ENCODE data around the gene UACA. TPM values are rescaled to one million over a fixed set of nuclear protein-coding genes. Genes with fewer than 3 reads are reported as not detected.
"Not testable (repeated sequence)": the region's sequence is repeated elsewhere in the genome, so short reads cannot be mapped to it uniquely, and the experiment has no call there.

UACA gene
- total RNA-seq, 1 donor from 2014 or later, result 48.0 TPM

DNA sequence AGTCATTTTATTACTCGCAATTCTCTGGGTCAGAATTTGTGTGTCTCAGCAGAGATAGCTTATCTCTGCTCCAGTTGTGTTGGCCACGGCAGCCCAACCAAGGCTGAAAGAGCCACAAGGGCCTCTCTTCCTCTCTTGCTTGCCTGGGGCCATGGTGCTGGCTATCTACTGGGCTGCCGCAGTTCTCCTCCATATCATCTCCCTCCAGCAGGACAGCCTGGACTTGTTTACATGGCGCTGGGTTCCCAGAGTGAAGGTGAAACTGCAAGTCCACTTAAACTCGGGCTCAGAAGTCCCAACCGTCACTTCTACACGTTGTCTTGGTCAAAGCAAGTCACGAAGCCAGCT lies 134.8 kb downstream of the UACA start:
- no peak for DNase-seq (ENCODE audit: low read depth)

- no peak for DNase-seq (ENCODE audit: low read depth)
Measured at GRCh38 chr15:70627734-70628548, 135.4 kb downstream of the UACA start.

GRCh38 chr15:70627322-70627721 lies 136.0 kb downstream of the UACA start:
- DNase-seq (ENCODE audit: low read depth), result no peak

GRCh38 chr15:70625438-70625837 lies 137.9 kb downstream of the UACA start:
- no peak for DNase-seq (ENCODE audit: low read depth)

GRCh38 chr15:70625011-70625410 lies 138.3 kb downstream of the UACA start:
- DNase-seq (ENCODE audit: low read depth), result no peak

- DNase-seq (ENCODE audit: low read depth), result no peak
Measured at GRCh38 chr15:70618929-70619328, 144.4 kb downstream of the UACA start.

DNA sequence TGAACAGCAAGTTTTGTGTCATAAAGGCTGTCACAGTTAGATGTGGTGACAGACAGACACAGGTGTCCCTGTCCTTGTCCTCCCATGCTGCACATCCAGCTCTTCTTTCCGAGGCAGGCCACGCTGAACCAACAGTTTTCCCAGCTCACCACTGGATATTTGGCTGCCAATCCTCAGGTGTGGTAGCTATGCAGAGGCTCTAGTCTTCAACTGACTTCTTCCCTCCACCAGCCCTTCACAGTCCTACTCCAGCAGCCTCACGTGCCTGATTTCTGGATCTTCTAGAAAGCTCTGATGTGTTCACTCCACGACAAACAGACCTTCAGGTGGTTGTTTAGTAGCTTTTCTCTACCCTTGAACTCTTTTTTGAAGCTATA lies 145.5 kb downstream of the UACA start:
- no peak for DNase-seq (ENCODE audit: low read depth)

DNA sequence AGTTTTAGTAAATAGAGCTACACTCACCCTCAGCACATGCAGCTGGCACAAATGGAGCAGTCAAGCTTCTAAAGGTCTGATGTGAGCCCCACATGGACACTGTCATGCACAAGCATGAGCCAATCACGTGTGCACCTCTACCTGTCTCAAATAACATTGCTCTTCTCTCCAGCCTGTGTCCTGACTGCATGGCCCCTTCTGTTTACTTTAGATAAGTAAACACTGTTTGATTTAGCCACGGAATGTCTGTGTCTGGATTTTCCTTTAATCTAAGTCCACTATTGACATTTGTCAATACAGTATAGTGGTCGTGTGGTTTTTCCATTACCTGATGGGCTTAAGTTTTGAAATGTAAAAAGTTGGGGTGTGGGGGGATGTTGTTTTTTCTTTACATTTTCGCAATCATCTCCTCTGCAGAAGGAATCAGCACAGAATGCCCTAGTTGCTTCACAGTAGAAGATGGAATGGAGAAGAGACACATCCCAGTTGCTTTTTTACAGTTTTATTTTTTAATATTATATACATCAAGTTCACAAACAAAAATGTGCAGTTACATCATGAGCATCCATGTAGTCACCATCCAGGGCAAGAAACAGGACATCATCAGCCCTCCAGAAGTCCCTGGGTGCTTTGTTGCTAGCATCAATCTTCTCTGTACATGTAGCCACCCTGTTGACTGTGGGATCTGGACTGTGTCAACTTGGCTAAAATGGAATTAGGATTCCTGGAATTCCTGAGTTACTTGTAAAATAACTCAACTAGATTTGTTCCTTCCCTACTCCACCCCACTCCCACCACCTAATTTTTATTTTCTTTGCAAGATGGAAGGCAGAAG lies 146.1 kb downstream of the UACA start:
- DNase-seq (ENCODE audit: low read depth), result peak; percentile 34

GRCh38 chr15:70616311-70616756 lies 147.0 kb downstream of the UACA start:
- DNase-seq (ENCODE audit: low read depth), result not testable (repeated sequence)

DNA sequence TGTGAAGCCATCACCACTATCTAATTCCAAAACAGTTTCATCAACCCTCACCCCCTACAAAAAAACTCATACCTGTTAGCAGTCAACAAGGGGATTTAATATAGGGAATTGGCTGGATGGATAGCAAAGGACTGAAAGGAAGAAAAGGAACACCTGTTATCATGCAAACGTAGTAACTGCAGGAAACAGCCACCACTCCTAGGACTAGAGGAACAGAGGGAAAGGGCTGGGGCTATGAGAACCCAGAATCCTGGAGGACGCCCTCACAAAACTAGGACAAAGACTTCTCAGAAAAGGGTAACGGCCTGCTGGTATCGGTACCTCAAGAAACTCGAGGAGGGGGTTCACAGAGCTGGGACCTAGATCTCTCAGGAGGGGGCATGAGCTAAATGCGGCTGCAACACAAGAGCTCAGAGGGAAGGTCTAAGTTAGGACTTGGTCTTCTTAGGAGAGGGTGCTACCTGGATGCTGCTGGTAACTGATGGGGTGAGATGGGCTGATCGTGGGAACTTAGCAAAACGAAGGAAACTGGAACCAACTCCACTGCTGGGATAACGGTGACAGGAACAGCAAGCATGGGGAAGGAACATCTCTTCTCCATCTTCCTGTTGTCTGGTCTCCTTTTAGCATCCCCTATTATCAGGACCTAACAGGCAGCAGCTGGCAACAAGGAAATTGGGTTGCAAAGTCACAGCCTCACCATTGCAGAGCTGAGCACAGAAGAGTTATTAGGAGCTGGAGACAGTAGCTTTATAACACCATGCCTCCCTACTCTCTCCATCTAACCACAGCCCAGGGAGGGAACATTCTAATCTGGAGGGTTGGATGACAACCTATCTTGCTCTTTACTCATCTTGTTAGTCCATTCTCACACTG lies 147.7 kb downstream of the UACA start:
- no peak for DNase-seq (ENCODE audit: low read depth)

- DNase-seq (ENCODE audit: low read depth), result no peak
Measured at GRCh38 chr15:70614221-70614620, 149.1 kb downstream of the UACA start.

DNA sequence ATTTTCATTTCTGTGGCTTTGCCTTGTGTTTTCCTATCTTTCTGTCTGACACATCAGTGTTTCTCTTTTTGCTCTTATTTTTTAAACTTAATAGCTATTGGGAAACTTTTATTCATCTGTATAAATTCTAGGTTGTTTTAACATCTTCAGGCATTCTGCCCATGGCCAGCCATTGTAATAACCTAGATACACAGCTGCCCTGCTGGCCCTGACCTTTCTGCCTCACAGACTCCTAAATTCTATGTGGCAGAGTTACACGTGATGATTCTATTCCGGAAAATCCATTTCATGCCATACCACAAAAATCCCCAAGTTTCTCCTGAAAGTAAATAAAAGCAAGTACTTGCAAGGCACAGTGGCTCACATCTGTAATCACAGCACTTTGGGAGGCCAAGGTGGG lies 150.1 kb downstream of the UACA start:
- peak; percentile 35 for DNase-seq (ENCODE audit: low read depth)

GRCh38 chr15:70611286-70611685 lies 152.1 kb downstream of the UACA start:
- no peak for DNase-seq (ENCODE audit: low read depth)

DNA sequence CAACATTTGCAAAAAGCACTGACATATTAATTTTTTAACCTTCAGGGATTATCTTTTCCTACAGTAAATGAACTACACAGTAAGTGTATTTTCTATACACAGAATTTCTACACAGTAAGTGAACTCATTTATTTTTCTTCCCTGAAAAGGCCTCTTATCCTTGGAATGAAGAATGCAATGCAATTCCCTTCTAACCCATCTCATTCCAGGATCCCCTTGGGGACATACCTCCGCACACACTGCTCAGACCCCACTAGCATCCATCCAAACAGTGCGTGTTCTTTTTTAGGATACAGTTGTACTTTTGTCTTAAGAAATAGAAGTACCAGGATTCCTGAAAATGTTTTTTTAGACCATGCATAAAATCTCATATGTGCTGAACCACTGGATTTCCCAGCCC lies 152.8 kb downstream of the UACA start:
- DNase-seq (ENCODE audit: low read depth), result no peak

DNA sequence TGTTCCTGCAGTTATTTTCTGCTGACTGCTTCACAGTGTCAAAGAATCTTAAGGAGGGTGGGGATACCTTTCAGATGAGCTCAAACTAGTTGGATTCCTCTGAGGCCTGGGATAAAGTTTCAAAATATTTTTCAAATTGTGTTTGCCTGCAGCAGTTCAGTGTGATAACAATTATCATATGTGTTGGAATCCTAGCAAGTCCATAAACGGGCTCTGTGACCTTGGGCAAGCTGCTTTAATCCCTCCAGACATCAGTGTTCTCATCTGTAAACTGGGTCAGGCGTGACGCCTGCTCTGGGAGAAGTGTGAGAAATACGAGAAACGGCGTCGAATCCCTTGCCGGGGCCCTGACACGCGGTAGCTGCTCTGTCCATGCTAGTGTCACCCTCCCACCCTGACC lies 153.5 kb downstream of the UACA start:
- DNase-seq (ENCODE audit: low read depth), result no peak

- DNase-seq (ENCODE audit: low read depth), result no peak
Measured at GRCh38 chr15:70608144-70608543, 155.2 kb downstream of the UACA start.

DNA sequence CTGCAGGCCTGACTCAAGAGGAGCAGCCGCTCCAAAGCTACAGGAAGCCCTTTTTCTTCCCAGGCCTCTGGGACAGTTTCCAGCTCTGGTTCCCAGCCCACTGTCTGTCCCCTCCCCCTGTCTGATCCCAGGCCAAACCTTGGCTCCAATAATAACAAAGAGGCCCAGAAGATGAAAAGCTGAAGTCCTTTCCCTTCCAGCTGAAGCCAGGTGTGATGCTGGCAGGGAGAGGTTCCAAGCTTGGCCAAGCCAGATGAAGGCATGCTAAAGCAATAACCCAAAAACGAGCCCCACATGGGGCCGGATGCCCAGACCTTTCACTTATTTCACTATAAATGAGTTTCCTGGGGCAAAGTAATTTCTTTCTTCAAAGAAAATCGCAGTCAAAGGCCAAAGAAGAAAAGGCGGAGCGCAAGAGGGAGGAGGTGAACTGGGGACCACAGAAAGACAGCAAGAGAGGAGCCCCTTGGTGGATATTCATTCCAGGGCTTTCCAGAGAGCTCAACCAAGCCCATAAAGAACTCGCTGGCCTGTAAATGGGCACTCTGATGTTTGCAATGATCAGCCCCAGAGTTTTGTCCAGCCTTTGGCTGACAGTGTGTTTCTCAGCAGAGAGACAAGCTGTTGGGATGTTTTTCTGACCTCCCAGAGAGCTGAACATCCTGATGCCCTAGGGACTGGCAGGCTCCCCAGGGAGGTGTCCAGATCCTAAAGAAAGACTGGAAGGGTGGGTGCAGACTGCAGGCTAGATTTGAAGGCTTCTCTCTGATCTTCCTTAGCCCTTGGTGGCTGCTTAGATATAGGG lies 157.6 kb downstream of the UACA start:
- peak; percentile 45 for DNase-seq (ENCODE audit: low read depth)

- no peak for DNase-seq (ENCODE audit: low read depth)
Measured at GRCh38 chr15:70604666-70605315, 158.6 kb downstream of the UACA start.
